H1 (cell line): ENCODE data around the gene SMIM41. TPM values are rescaled to one million over a fixed set of nuclear protein-coding genes. Genes with fewer than 3 reads are reported as not detected.

Source experiments
- ASH2L ChIP-seq: fragments of 200-600, 300-600 bp; sonication (generic); IDR thresholded peaks from one replicate; pipeline ENCODE4 v1.7.1; 2017; ENCODE audit warnings: low read length
- BRCA1 ChIP-seq: IDR thresholded peaks from 2 replicates; pipeline ENCODE4 v1.6.1; 2012; ENCODE audit warnings: low read depth, low read length, improper control_type of control experiment
- CTCF ChIP-seq, 3 experiments: IDR thresholded peaks; 1 replicate in 2 of 3; 2 replicates in 1 of 3; pipeline versions ENCODE4 v1.5.1 to v1.6.1; 2011; ENCODE audit warnings: low read length in 3 of 3, mild to moderate bottlenecking in 3 of 3, inconsistent platforms in 2 of 3, low read depth in 1 of 3, moderate library complexity in 1 of 3; ENCODE audit not compliant: insufficient read depth in 1 of 3; ENCODE audit errors: control extremely low read depth in 1 of 3
- GABPA ChIP-seq: IDR thresholded peaks from 2 replicates; pipeline ENCODE4 v1.6.1; 2011; ENCODE audit warnings: mild to moderate bottlenecking, low read length, moderate library complexity, borderline replicate concordance; ENCODE audit not compliant: insufficient read depth
- KDM1A ChIP-seq: fragments of 200-600, 300-600 bp; sonication (generic); IDR thresholded peaks from 2 replicates; pipeline ENCODE4 v1.7.1; 2016; ENCODE audit warnings: mild to moderate bottlenecking, low read length, borderline replicate concordance
- PHF8 ChIP-seq: fragments of 200-600 bp; sonication (generic); conservative IDR thresholded peaks from 2 replicates; pipeline ENCODE4 v1.7.1; 2012; ENCODE audit warnings: low read depth, mild to moderate bottlenecking, inconsistent platforms, low read length, moderate library complexity
- YY1 ChIP-seq: IDR thresholded peaks from 2 replicates; pipeline ENCODE4 v1.6.1; 2011; ENCODE audit warnings: low read depth, mild to moderate bottlenecking, low read length
- polyA plus RNA-seq, 7 experiments: library from polyadenylated mRNA; depleted of rRNA in 3 of 7; stranded (reverse) in 5 of 7; unstranded in 2 of 7; fragments of >200 nt in 5 of 7; fragments of 200-250 nt in 2 of 7; gene quantifications; 1 replicate in 5 of 7; 2 replicates in 1 of 7; 4 replicates in 1 of 7; pipeline versions ENCODE4 v1.2.1 to v1.2.3, GENCODE V29; 2011 to 2013; ENCODE audit warnings: missing spikeins in 2 of 7, mixed read lengths in 2 of 7
- total RNA-seq: library from RNA; stranded (reverse); fragmentation: NEBNext Ultra II Directional; extraction: Animal tissue kit (Norgen Biotek cat#: 25700); gene quantifications from 2 replicates; pipeline ENCODE4 v1.2.1, GENCODE V29; 2021

The SMIM41 gene
- total and polyA plus RNA-seq, 2 of the 8 experiments (the other 6 are each of a cell fraction or from before 2014, with no cell fraction given), result 0.28 to 0.98 TPM

- TF ChIP-seq CTCF (IDR thresholded peaks at IDR 0.05; ENCODE audit: control extremely low read depth in 1 of 3, insufficient read depth in 1 of 3, low read depth in 1 of 3, low read length in 3 of 3) (no peak), PHF8 (no peak), YY1 (no peak), GABPA (no peak), ASH2L (no peak), KDM1A (no peak), BRCA1 (no peak)
Observed at GRCh38 chr12:52145228-52146088, 66.0 kb downstream of the SMIM41 start (continued).
